ENCODE results near the gene KLHL29.

GRCh38 chr2:23459032-23459431 is 74.1 kb downstream of the KLHL29 start:
- TF ChIP-seq CTCF (conservative IDR thresholded peaks at IDR 0.05; ENCODE audit: low read depth in 2 of 2): no peak
- no peak for TF ChIP-seq EZH2 (IDR thresholded peaks at IDR 0.05; ENCODE audit: low read depth, unreplicated experiment)
- no peak for TF ChIP-seq POLR2AphosphoS5 (IDR thresholded peaks at IDR 0.05; ENCODE audit: low read depth)
- no peak for TF ChIP-seq EZH2phosphoT487 (IDR thresholded peaks at IDR 0.05; ENCODE audit: unreplicated experiment)
- TF ChIP-seq, protein P1, sequence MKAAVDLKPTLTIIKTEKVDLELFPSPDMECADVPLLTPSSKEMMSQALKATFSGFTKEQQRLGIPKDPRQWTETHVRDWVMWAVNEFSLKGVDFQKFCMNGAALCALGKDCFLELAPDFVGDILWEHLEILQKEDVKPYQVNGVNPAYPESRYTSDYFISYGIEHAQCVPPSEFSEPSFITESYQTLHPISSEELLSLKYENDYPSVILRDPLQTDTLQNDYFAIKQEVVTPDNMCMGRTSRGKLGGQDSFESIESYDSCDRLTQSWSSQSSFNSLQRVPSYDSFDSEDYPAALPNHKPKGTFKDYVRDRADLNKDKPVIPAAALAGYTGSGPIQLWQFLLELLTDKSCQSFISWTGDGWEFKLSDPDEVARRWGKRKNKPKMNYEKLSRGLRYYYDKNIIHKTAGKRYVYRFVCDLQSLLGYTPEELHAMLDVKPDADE (IDR thresholded peaks at IDR 0.05): no peak
- no peak for TF ChIP-seq REST (IDR thresholded peaks at IDR 0.05; ENCODE audit: unreplicated experiment)
- no peak for TF ChIP-seq JUNB (IDR thresholded peaks at IDR 0.05; ENCODE audit: unreplicated experiment)
- no peak for TF ChIP-seq ZNF114 (CRISPR knock-in tag; IDR thresholded peaks at IDR 0.05)
